AG10803 (cell line): ENCODE data around the gene FABP7.
"Not testable (repeated sequence)": the region's sequence is repeated elsewhere in the genome, so short reads cannot be mapped to it uniquely, and the experiment has no call there.

Experiments
- DNase-seq: peaks from one replicate; pipeline ENCODE4 v3.0.0; 2010; ENCODE audit warnings: low read depth
- H3K4me3 ChIP-seq: 2 replicates; pipeline ENCODE4 v1.5.1; 2011; ENCODE audit warnings: mild to moderate bottlenecking, low read length, control low read depth
- CTCF ChIP-seq: conservative IDR thresholded peaks from 2 replicates; pipeline ENCODE4 v1.5.1; 2011; ENCODE audit warnings: mild to moderate bottlenecking, low read length, control low read depth, inconsistent platforms

Gene FABP7

GRCh38 chr6:122736616-122737015 lies 42.9 kb upstream of the FABP7 start:
- H3K4me3 ChIP-seq = no peak overlapping the region
- DNase-seq = no peak

GRCh38 chr6:122740091-122740490 lies 39.4 kb upstream of the FABP7 start:
- TF ChIP-seq CTCF = no peak
- no peak overlapping the region for H3K4me3 ChIP-seq
- DNase-seq = no peak

More at GRCh38 chr6:122736616-122737015, 42.9 kb upstream of the FABP7 start:
- no peak for TF ChIP-seq CTCF

GRCh38 chr6:122740936-122741335 lies 38.6 kb upstream of the FABP7 start:
- no peak for TF ChIP-seq CTCF
- DNase-seq = no peak
- no peak overlapping the region for H3K4me3 ChIP-seq

GRCh38 chr6:122744247-122744646 lies 35.3 kb upstream of the FABP7 start:
- not testable (repeated sequence) for H3K4me3 ChIP-seq
- peak; percentile 49 for TF ChIP-seq CTCF
- DNase-seq = peak; percentile 42

- DNase-seq, H3K4me3 ChIP-seq: not testable (repeated sequence)
Observed at GRCh38 chr6:122744856-122745255, 34.7 kb upstream of the FABP7 start.

GRCh38 chr6:122746688-122747087 lies 32.8 kb upstream of the FABP7 start:
- no peak for DNase-seq
- no peak for TF ChIP-seq CTCF
- no peak overlapping the region for H3K4me3 ChIP-seq

GRCh38 chr6:122747573-122747972 lies 31.9 kb upstream of the FABP7 start:
- DNase-seq = no peak
- no peak overlapping the region for H3K4me3 ChIP-seq
- no peak for TF ChIP-seq CTCF

- not testable (repeated sequence) for H3K4me3 ChIP-seq, DNase-seq
Observed at GRCh38 chr6:122748945-122749344, 30.6 kb upstream of the FABP7 start.
